H9 (cell line): Measurements from ENCODE around the gene CCDC18. TPM values are rescaled to one million over a fixed set of nuclear protein-coding genes. Genes with fewer than 3 reads are reported as not detected.

Experiments
- DNase-seq: peaks from one replicate; pipeline ENCODE4 v3.0.0-alpha.2; 2017
- H2AFZ ChIP-seq: one replicate; pipeline ENCODE4 v1.6.1; 2013; ENCODE audit warnings: mild to moderate bottlenecking, low read length, control low read depth, moderate library complexity
- H2AK5ac ChIP-seq: 2 replicates; pipeline ENCODE4 v1.6.1; 2013; ENCODE audit warnings: low read length, control low read depth, mixed read lengths; ENCODE audit not compliant: insufficient read length
- H2BK120ac ChIP-seq: one replicate; pipeline ENCODE4 v1.6.1; 2013; ENCODE audit warnings: low read depth, mild to moderate bottlenecking, low read length, control low read depth, inconsistent platforms; ENCODE audit not compliant: poor library complexity, severe bottlenecking
- H2BK12ac ChIP-seq: 2 replicates; pipeline ENCODE4 v1.6.1; 2013; ENCODE audit warnings: low read length, control low read depth, mixed read lengths, low read depth; ENCODE audit not compliant: insufficient read length
- H2BK15ac ChIP-seq: 2 replicates; pipeline ENCODE4 v1.6.1; 2013; ENCODE audit warnings: low read depth, low read length, control low read depth
- H2BK20ac ChIP-seq: one replicate; pipeline ENCODE4 v1.6.1; 2013; ENCODE audit warnings: low read depth, mild to moderate bottlenecking, low read length, control low read depth, inconsistent platforms; ENCODE audit not compliant: poor library complexity, severe bottlenecking
- H2BK5ac ChIP-seq: 2 replicates; pipeline ENCODE4 v1.6.1; 2013; ENCODE audit warnings: low read length, control low read depth, mixed read lengths; ENCODE audit not compliant: insufficient read length
- H3K14ac ChIP-seq: 2 replicates; pipeline ENCODE4 v1.6.1; 2013; ENCODE audit warnings: low read length, control low read depth; ENCODE audit not compliant: insufficient read depth
- H3K18ac ChIP-seq: 2 replicates; pipeline ENCODE4 v1.6.1; 2013; ENCODE audit warnings: low read depth, mild to moderate bottlenecking, mixed read lengths, low read length, control low read depth; ENCODE audit not compliant: insufficient read length
- H3K23ac ChIP-seq: 2 replicates; pipeline ENCODE4 v1.6.1; 2013; ENCODE audit warnings: low read length, control low read depth, mixed read lengths, low read depth; ENCODE audit not compliant: insufficient read length
- H3K23me2 ChIP-seq: 2 replicates; pipeline ENCODE4 v1.6.1; 2013; ENCODE audit warnings: low read depth, mild to moderate bottlenecking, mixed read lengths, low read length, control low read depth; ENCODE audit not compliant: insufficient read length, poor library complexity, severe bottlenecking
- H3K27ac ChIP-seq: 2 replicates; pipeline ENCODE4 v1.5.1; 2013; ENCODE audit warnings: low read length, control low read depth, mixed read lengths, low read depth; ENCODE audit not compliant: insufficient read length
- H3K27me3 ChIP-seq: 2 replicates; pipeline ENCODE4 v1.6.1; 2013; ENCODE audit warnings: low read length, control low read depth, inconsistent platforms; ENCODE audit not compliant: insufficient read depth
- H3K4ac ChIP-seq: 2 replicates; pipeline ENCODE4 v1.6.1; 2013; ENCODE audit warnings: low read depth, mild to moderate bottlenecking, control low read depth, inconsistent platforms, low read length, moderate library complexity
- H3K4me1 ChIP-seq: 2 replicates; pipeline ENCODE4 v1.6.1; 2013; ENCODE audit warnings: low read length, control low read depth, inconsistent platforms; ENCODE audit not compliant: insufficient read depth
- H3K4me2 ChIP-seq: 2 replicates; pipeline ENCODE4 v1.6.1; 2013; ENCODE audit warnings: low read length, control low read depth, mixed read lengths; ENCODE audit not compliant: insufficient read length, insufficient read depth
- H3K56ac ChIP-seq: 2 replicates; pipeline ENCODE4 v1.6.1; 2013; ENCODE audit warnings: low read depth, mild to moderate bottlenecking, mixed read lengths, low read length, control low read depth; ENCODE audit not compliant: insufficient read length
- H3K79me1 ChIP-seq: 2 replicates; pipeline ENCODE4 v1.6.1; 2013; ENCODE audit warnings: low read depth, mild to moderate bottlenecking, moderate library complexity, low read length, control low read depth, inconsistent platforms; ENCODE audit not compliant: insufficient read depth, poor library complexity, severe bottlenecking
- H3K79me2 ChIP-seq: 2 replicates; pipeline ENCODE4 v1.6.1; 2013; ENCODE audit warnings: low read length, control low read depth, inconsistent platforms; ENCODE audit not compliant: insufficient read depth
- H3K9ac ChIP-seq: 2 replicates; pipeline ENCODE4 v1.6.1; 2013; ENCODE audit warnings: low read length, control low read depth, mixed read lengths; ENCODE audit not compliant: insufficient read length; ENCODE audit errors: extremely low read depth
- H3K9me3 ChIP-seq: one replicate; pipeline ENCODE4 v1.6.1; 2013; ENCODE audit warnings: low read depth, low read length, inconsistent platforms; ENCODE audit not compliant: control insufficient read depth
- H3T11ph ChIP-seq: one replicate; pipeline ENCODE4 v1.6.1; 2013; ENCODE audit warnings: mild to moderate bottlenecking, low read length, control low read depth, inconsistent platforms
- H4K20me1 ChIP-seq: one replicate; pipeline ENCODE4 v1.6.1; 2013; ENCODE audit not compliant: control insufficient read depth, insufficient read length, insufficient read depth
- H4K5ac ChIP-seq: 2 replicates; pipeline ENCODE4 v1.6.1; 2013; ENCODE audit warnings: low read depth, mild to moderate bottlenecking, mixed read lengths, low read length, control low read depth; ENCODE audit not compliant: insufficient read length
- H4K8ac ChIP-seq: replicated peaks from 2 replicates; pipeline ENCODE4 v1.6.1; 2013; ENCODE audit warnings: low read length, control low read depth, mixed read lengths, low read depth; ENCODE audit not compliant: insufficient read length
- H4K91ac ChIP-seq: 2 replicates; pipeline ENCODE4 v1.6.1; 2013; ENCODE audit warnings: low read depth, mild to moderate bottlenecking, moderate library complexity, mixed read lengths, low read length, control low read depth; ENCODE audit not compliant: insufficient read length
- H3K27ac Mint-ChIP-seq, 3 experiments: 2 replicates in 2 of 3; 3 replicates in 1 of 3; pipeline ENCODE4 v1.8.0; 2020 to 2021; ENCODE audit warnings: mixed read lengths in 3 of 3, mild to moderate bottlenecking in 1 of 3, moderate library complexity in 1 of 3
- H3K27me3 Mint-ChIP-seq: 2 replicates; pipeline ENCODE4 v1.8.0; 2021; ENCODE audit warnings: low read depth, mild to moderate bottlenecking, moderate library complexity, mixed read lengths
- H3K36me3 Mint-ChIP-seq, 3 experiments: 2 replicates in 2 of 3; 3 replicates in 1 of 3; pipeline ENCODE4 v1.8.0; 2020 to 2021; ENCODE audit warnings: low read depth in 3 of 3, mixed read lengths in 3 of 3; ENCODE audit not compliant: insufficient read depth in 1 of 3
- H3K4me1 Mint-ChIP-seq, 2 experiments: 2 replicates each; pipeline ENCODE4 v1.8.0; 2020; ENCODE audit warnings: mixed read lengths in 2 of 2
- H3K4me3 Mint-ChIP-seq, 2 experiments: 2 replicates in 1 of 2; 3 replicates in 1 of 2; pipeline ENCODE4 v1.8.0; 2020 to 2021; ENCODE audit warnings: mild to moderate bottlenecking in 2 of 2, mixed read lengths in 2 of 2, moderate library complexity in 1 of 2
- H3K9me3 Mint-ChIP-seq, 2 experiments: 2 replicates in 1 of 2; 3 replicates in 1 of 2; pipeline ENCODE4 v1.8.0; 2020; ENCODE audit warnings: mild to moderate bottlenecking in 2 of 2, mixed read lengths in 2 of 2, moderate library complexity in 1 of 2
- WGBS: extraction: QIAGEN DNeasy Blood & Tissue Kit; methylation state at CpG from one replicate; pipeline ENCODE4 v1.1.7; 2013; ENCODE audit warnings: missing lambda C conversion rate, low lambda C conversion rate, mixed read lengths; ENCODE audit not compliant: insufficient read length; ENCODE audit errors: extremely low coverage; 5-methylcytosine and 5-hydroxymethylcytosine counted together
- total RNA-seq: library from RNA; stranded (reverse); gene quantifications from 2 replicates; pipeline ENCODE4 v1.2.1, GENCODE V29; 2021
- TF ChIP-seq, protein P1 (sequence below): fragments of 200-600 bp; sonication (generic); conservative IDR thresholded peaks from 3 replicates; pipeline ENCODE4 v1.8.0; 2021; ENCODE audit warnings: antibody characterized with exemption, mild to moderate bottlenecking

CCDC18 gene
- total RNA-seq, 1 experiment from 2014 or later, result 19.5 TPM

DNA sequence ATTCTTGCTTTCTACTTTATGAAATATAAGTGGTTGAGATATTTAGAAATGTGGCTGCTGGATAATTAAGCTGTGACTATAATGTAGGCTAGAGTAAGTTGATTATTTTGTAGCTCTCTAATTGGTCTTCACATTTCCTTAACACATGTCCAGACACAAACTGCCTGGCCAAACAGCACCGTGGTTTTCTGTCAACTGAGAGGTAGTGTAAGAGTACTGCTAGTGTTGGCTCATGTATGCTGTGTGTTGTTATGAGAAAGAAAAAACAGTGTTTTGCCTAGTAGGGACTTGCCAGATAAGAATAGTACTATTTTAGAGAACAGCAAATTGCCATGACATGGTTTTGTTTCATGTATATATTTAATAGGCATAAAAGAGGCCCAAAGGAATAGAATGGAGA is 37.4 kb upstream of the CCDC18 start:
- Histone ChIP-seq H4K5ac (no peak overlapping the region), H3T11ph (no peak overlapping the region), H3K14ac (no peak overlapping the region), H3K23me2 (no peaks in the 10 kb centered on the region), H3K27me3 (no peaks in the 10 kb centered on the region), H3K23ac (no peak overlapping the region), H3K18ac (no peak overlapping the region), H3K79me2 (no peaks in the 10 kb centered on the region), H3K4ac (no peak overlapping the region), H4K20me1 (no peaks in the 10 kb centered on the region), H3K9ac (no peak overlapping the region), H2BK12ac (no peak overlapping the region), H2BK5ac (no peak overlapping the region), H3K56ac (no peak overlapping the region), H3K79me1 (peaks cover 2% of the 10 kb centered on the region), H4K91ac (no peak overlapping the region), H2BK20ac (no peak overlapping the region), H3K9me3 (no peaks in the 10 kb centered on the region), H2AK5ac (no peak overlapping the region), H3K4me1 (no peaks in the 10 kb centered on the region), H2BK120ac (no peak overlapping the region), H2BK15ac (no peak overlapping the region), H2AFZ (no peak overlapping the region), H3K4me2 (no peak overlapping the region), H4K8ac (no peak overlapping the region), H3K27ac (no peak overlapping the region)
- H3K27ac Mint-ChIP-seq, result no peak overlapping the region; a peak in 1 of 7 replicates
- WGBS, result no CpG with 5 or more reads among the region's 1 CpG
- H3K9me3 Mint-ChIP-seq, result no peaks in the 10 kb centered on the region
- H3K4me1 Mint-ChIP-seq, result no peaks in the 10 kb centered on the region
- no peaks in the 10 kb centered on the region; the same call in 1 of the 2 replicates for H3K27me3 Mint-ChIP-seq
- peaks cover 9 to 34% (median 34%) of the 10 kb centered on the region in 3 experiments for H3K36me3 Mint-ChIP-seq
- TF ChIP-seq, protein P1, sequence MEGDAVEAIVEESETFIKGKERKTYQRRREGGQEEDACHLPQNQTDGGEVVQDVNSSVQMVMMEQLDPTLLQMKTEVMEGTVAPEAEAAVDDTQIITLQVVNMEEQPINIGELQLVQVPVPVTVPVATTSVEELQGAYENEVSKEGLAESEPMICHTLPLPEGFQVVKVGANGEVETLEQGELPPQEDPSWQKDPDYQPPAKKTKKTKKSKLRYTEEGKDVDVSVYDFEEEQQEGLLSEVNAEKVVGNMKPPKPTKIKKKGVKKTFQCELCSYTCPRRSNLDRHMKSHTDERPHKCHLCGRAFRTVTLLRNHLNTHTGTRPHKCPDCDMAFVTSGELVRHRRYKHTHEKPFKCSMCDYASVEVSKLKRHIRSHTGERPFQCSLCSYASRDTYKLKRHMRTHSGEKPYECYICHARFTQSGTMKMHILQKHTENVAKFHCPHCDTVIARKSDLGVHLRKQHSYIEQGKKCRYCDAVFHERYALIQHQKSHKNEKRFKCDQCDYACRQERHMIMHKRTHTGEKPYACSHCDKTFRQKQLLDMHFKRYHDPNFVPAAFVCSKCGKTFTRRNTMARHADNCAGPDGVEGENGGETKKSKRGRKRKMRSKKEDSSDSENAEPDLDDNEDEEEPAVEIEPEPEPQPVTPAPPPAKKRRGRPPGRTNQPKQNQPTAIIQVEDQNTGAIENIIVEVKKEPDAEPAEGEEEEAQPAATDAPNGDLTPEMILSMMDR, result no peak
- H3K4me3 Mint-ChIP-seq, result no peak overlapping the region
- DNase-seq, result no peak
